Measurements from ENCODE around the gene APCDD1.

DNA sequence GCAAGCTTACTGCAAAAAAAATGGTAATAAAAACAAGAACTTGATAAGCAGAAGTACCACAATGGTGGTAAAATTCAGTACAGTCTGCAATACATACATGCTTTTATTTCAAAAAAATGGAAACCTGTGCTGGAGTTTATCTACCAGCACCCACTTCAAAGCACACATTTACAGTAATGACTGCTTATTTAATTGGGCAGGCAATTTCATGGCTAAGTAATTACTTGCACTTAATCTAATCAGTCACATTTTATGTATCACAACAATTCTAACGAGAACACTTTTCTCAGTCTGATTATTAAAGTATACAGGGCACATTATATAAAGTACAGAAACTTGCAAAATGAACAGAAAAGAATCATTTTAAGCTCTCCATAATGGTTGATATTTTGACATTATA is 5.2 kb downstream of the APCDD1 start:
- TF ChIP-seq GATA3 (IDR thresholded peaks at IDR 0.05; ENCODE audit: low read depth, low read length): no peak
- no peak for TF ChIP-seq GATA2 (IDR thresholded peaks at IDR 0.05; ENCODE audit: low read depth, low read length)

All from SH-SY5Y (cell line).